Type B pancreatic cell (in vitro differentiated cells): ENCODE measurements around the gene PRKN. TPM values are rescaled to one million over a fixed set of nuclear protein-coding genes. Genes with fewer than 3 reads are reported as not detected.

Experiments used
- DNase-seq: peaks from one replicate; pipeline ENCODE4 v3.0.0; 2021; ENCODE audit warnings: mixed read lengths; ENCODE audit not compliant: unreplicated experiment; ENCODE audit errors: extremely low spot score
- H3K27ac Mint-ChIP-seq: 2 replicates; pipeline ENCODE4 v1.8.0; 2021; ENCODE audit warnings: mild to moderate bottlenecking, mixed read lengths
- H3K27me3 Mint-ChIP-seq: 2 replicates; pipeline ENCODE4 v1.8.0; 2021; ENCODE audit warnings: mixed read lengths
- H3K36me3 Mint-ChIP-seq: 2 replicates; pipeline ENCODE4 v1.8.0; 2021; ENCODE audit warnings: mixed read lengths
- H3K4me1 Mint-ChIP-seq: one replicate; pipeline ENCODE4 v1.8.0; 2021; ENCODE audit warnings: mixed read lengths; ENCODE audit not compliant: unreplicated experiment
- H3K4me3 Mint-ChIP-seq: 2 replicates; pipeline ENCODE4 v1.8.0; 2021; ENCODE audit warnings: mild to moderate bottlenecking, mixed read lengths
- H3K9me3 Mint-ChIP-seq: 2 replicates; pipeline ENCODE4 v1.8.0; 2021; ENCODE audit warnings: mixed read lengths
- total RNA-seq: library from RNA; stranded (reverse); gene quantifications from 2 replicates; pipeline ENCODE4 v1.2.1, GENCODE V29; 2021; ENCODE audit warnings: low replicate concordance
- TF ChIP-seq, protein P1 (sequence below): fragments of 200-600 bp; sonication (generic); conservative IDR thresholded peaks from 2 replicates; pipeline ENCODE4 v1.5.0; 2021; ENCODE audit warnings: antibody characterized with exemption, mild to moderate bottlenecking

The PRKN gene
- total RNA-seq, 1 donor from 2014 or later, result 6.2 TPM

DNA sequence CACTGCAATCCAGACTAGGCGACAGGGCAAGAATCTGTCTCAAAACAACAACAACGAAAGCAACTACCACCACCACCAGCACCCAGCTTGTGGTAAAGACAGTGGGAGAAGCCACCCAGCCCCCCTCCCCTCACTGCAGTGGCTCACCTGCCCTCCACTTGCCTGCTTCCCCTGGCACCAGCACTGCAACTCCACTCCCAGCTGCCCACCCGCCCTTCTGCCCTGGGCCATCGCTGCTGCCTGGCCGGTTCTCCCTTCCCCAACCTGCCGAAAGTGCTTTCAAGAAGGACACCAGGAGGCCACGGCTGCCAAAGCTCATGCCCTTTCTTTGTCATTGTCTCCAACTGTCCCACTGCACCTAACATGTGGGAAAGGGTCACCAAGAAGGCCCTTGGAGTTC lies 1359.1 kb downstream of the PRKN start:
- H3K9me3 Mint-ChIP-seq, result no peaks in the 10 kb centered on the region
- H3K27ac Mint-ChIP-seq, result no peak overlapping the region
- H3K36me3 Mint-ChIP-seq, result no peaks in the 10 kb centered on the region
- no peak for DNase-seq
- TF ChIP-seq, protein P1, sequence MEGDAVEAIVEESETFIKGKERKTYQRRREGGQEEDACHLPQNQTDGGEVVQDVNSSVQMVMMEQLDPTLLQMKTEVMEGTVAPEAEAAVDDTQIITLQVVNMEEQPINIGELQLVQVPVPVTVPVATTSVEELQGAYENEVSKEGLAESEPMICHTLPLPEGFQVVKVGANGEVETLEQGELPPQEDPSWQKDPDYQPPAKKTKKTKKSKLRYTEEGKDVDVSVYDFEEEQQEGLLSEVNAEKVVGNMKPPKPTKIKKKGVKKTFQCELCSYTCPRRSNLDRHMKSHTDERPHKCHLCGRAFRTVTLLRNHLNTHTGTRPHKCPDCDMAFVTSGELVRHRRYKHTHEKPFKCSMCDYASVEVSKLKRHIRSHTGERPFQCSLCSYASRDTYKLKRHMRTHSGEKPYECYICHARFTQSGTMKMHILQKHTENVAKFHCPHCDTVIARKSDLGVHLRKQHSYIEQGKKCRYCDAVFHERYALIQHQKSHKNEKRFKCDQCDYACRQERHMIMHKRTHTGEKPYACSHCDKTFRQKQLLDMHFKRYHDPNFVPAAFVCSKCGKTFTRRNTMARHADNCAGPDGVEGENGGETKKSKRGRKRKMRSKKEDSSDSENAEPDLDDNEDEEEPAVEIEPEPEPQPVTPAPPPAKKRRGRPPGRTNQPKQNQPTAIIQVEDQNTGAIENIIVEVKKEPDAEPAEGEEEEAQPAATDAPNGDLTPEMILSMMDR, result no peak
- peaks cover 3% of the 10 kb centered on the region for H3K4me1 Mint-ChIP-seq
- H3K27me3 Mint-ChIP-seq, result no peaks in the 10 kb centered on the region
- no peak overlapping the region for H3K4me3 Mint-ChIP-seq

DNA sequence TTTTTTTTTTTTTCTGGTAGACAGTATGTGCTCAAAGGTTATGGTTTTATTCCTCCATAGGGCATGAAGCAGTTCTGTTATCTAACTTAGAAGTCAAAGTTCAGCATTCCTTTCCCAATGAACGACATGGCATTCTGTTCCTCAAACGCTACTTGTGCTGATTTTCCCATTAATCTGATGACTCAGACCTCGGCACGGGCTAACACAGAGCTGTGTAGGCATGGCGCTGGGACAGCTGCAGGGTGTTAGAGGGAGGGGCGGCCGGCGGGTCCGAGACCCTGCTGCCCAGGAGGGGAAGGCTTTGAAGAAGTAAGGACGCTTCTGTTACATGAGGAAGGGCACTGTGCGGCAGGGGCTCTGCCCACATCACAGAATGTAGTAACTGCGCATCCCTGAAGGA lies 1360.1 kb downstream of the PRKN start:
- Mint-ChIP-seq H3K36me3 (no peaks in the 10 kb centered on the region), H3K27ac (no peak overlapping the region), H3K9me3 (no peaks in the 10 kb centered on the region), H3K4me3 (no peak overlapping the region), H3K4me1 (peaks cover 3% of the 10 kb centered on the region), H3K27me3 (no peaks in the 10 kb centered on the region)
- TF ChIP-seq, protein P1, result no peak
- no peak for DNase-seq

DNA sequence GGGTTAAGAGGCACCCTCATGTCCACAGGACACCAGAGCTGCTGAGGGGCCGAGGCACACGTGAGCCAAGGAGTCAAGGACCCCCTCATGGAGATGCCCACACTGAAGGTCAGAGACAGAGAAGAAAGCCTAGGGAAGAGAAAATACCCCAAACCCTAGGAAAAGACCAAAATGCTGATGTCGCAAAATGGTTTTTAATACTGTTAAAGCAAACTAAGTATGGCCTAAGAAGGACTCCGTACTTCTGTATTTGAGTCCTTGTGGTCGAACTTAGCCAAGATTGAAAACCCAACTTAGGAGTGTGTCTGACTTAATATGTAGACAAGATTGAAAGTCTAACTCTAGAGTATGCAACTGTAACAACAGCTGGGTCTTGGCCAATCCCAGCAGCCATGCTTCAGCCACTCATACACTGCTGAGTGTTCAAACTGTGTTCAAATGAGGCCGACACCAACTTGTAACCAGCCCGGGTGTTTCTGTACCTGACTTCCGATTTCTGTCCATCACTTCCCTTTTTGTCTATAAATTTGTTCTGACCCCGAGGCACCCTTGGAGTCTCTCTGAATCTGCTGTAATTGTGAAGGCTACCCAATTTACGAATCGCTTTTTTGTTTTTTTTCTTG lies 1361.2 kb downstream of the PRKN start:
- no peak overlapping the region for H3K27ac Mint-ChIP-seq
- no peaks in the 10 kb centered on the region for H3K27me3 Mint-ChIP-seq
- DNase-seq, result no peak
- no peak overlapping the region for H3K4me3 Mint-ChIP-seq
- no peaks in the 10 kb centered on the region for H3K36me3 Mint-ChIP-seq
- TF ChIP-seq, protein P1, result no peak
- H3K9me3 Mint-ChIP-seq, result no peaks in the 10 kb centered on the region
- peaks cover 3% of the 10 kb centered on the region for H3K4me1 Mint-ChIP-seq

DNA sequence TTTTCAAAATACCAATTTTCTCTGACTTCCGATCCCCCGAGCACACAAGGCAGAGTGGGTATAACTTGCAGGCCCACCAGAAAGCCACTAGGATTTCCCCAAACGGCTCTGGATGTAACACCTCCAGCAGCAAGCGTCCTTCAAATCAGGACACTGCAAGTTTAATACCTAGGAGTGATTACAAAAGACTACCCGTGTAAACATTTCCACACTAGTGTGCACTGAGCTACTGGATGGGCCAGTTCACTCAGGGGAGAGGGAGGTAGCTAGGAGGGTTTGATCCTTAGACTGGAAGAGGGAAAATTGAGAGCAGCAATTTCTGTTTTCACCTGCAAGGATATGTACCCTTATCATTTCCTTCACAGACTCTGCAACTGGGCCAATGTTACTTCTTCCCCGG lies 1361.9 kb downstream of the PRKN start:
- TF ChIP-seq, protein P1, result no peak
- Mint-ChIP-seq H3K4me1 (peaks cover 3% of the 10 kb centered on the region), H3K36me3 (no peaks in the 10 kb centered on the region), H3K4me3 (no peak overlapping the region), H3K9me3 (no peaks in the 10 kb centered on the region), H3K27me3 (no peaks in the 10 kb centered on the region), H3K27ac (no peak overlapping the region)
- DNase-seq, result no peak

DNA sequence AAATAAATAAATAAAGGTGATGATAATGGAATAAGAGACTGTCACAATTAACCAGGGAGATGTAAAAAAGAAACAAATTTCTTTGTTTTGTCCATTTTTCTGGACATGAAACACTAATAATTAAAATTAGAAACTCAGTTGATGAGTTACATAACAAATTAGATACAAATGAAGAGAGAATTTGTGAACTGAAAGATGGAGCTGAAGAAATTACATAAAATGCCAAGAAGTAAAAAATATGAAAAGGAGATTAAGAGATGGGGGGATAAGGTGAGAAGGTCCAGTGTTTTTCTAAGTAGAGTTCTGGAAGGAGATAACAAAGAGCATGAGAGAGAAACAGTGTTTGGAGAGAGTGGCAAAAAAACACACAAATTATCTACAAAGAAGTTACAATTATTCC lies 1364.3 kb downstream of the PRKN start:
- no peak for DNase-seq
- H3K27me3 Mint-ChIP-seq, result no peaks in the 10 kb centered on the region
- H3K27ac Mint-ChIP-seq, result no peak overlapping the region
- H3K4me3 Mint-ChIP-seq, result no peak overlapping the region
- H3K36me3 Mint-ChIP-seq, result no peaks in the 10 kb centered on the region
- no peaks in the 10 kb centered on the region for H3K9me3 Mint-ChIP-seq
- TF ChIP-seq, protein P1, result no peak
- H3K4me1 Mint-ChIP-seq, result peaks cover 3% of the 10 kb centered on the region

DNA sequence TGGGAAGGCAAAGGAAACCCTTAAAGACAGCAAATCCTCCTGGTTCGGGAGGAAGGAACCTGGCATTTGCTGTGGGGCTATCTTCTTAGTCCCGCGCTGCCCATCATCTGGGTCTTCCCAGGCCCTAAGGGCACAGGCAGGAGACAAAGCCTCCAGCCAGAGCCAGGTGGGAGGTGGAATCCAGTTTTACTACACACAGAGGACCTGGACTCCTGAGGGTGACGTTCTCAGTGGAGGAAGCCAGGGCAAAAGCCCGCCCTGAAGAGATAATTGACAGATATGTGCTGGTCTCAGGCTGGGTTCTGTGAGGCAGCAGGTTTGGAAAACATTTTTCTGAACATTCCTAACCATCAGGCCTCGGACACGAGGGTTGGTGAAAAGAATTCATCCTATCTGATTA lies 1365.3 kb downstream of the PRKN start:
- Mint-ChIP-seq H3K4me3 (no peak overlapping the region), H3K27me3 (no peaks in the 10 kb centered on the region), H3K27ac (no peak overlapping the region), H3K36me3 (no peaks in the 10 kb centered on the region), H3K9me3 (no peaks in the 10 kb centered on the region), H3K4me1 (no peaks in the 10 kb centered on the region)
- no peak for DNase-seq
- TF ChIP-seq, protein P1, result no peak
